NK-92 treated with Interleukin-12 subunit alpha and Interleukin-12 subunit beta, amount 100 ng/mL, for 24 hours (cell line): ENCODE measurements around the gene IFT122.
"Not testable (repeated sequence)": the region's sequence is repeated elsewhere in the genome, so short reads cannot be mapped to it uniquely, and the experiment has no call there.

ENCODE experiments used
- DNase-seq: peaks from one replicate; lab custom pipeline; 2025; lab: John Stamatoyannopoulos, UW

The IFT122 gene

GRCh38 chr3:129495006-129495639 is 55.1 kb downstream of the IFT122 start:
- not testable (repeated sequence) for DNase-seq

- not testable (repeated sequence) for DNase-seq
Measured at GRCh38 chr3:129497876-129498275, 57.9 kb downstream of the IFT122 start.

GRCh38 chr3:129498603-129499488 is 58.8 kb downstream of the IFT122 start:
- DNase-seq = not testable (repeated sequence)

- DNase-seq = not testable (repeated sequence)
Measured at GRCh38 chr3:129499604-129500333, 59.7 kb downstream of the IFT122 start.

- DNase-seq = no peak
Measured at GRCh38 chr3:129500334-129500658, 60.3 kb downstream of the IFT122 start.

GRCh38 chr3:129501630-129502029 is 61.6 kb downstream of the IFT122 start:
- DNase-seq = no peak

GRCh38 chr3:129502641-129503408 is 62.8 kb downstream of the IFT122 start:
- no peak for DNase-seq

GRCh38 chr3:129503471-129504291 is 63.7 kb downstream of the IFT122 start:
- peak; percentile 51 for DNase-seq

GRCh38 chr3:129504471-129505100 is 64.6 kb downstream of the IFT122 start:
- DNase-seq = no peak

GRCh38 chr3:129505341-129505740 is 65.3 kb downstream of the IFT122 start:
- no peak for DNase-seq

- no peak for DNase-seq
Measured at GRCh38 chr3:129506231-129506742, 66.3 kb downstream of the IFT122 start.

GRCh38 chr3:129507181-129507831 is 67.3 kb downstream of the IFT122 start:
- no peak for DNase-seq

GRCh38 chr3:129512595-129512994 is 72.6 kb downstream of the IFT122 start:
- DNase-seq = no peak

GRCh38 chr3:129513705-129514104 is 73.7 kb downstream of the IFT122 start:
- no peak for DNase-seq

- no peak for DNase-seq
Measured at GRCh38 chr3:129514110-129514509, 74.1 kb downstream of the IFT122 start.

GRCh38 chr3:129514563-129514962 is 74.5 kb downstream of the IFT122 start:
- no peak for DNase-seq

- not testable (repeated sequence) for DNase-seq
Measured at GRCh38 chr3:129515108-129515820, 75.2 kb downstream of the IFT122 start.

GRCh38 chr3:129515821-129516432 is 75.9 kb downstream of the IFT122 start:
- not testable (repeated sequence) for DNase-seq

GRCh38 chr3:129517516-129517915 is 77.5 kb downstream of the IFT122 start:
- DNase-seq = no peak
